Vagina (tissue), 2 donors: ENCODE measurements around the gene IL1F10. TPM values are rescaled to one million over a fixed set of nuclear protein-coding genes. Genes with fewer than 3 reads are reported as not detected.
A peak's percentile ranks its signal among the peaks of the same experiment; 100 is the strongest.

ENCODE experiments used
- DNase-seq, 2 donors: peaks; one replicate each; pipeline ENCODE4 v3.0.0-alpha.2; 2017; ENCODE audit errors: extremely low spot score in 2 of 2
- H3K27ac ChIP-seq: fragments of 200-600 bp; sonication (generic); one replicate; pipeline ENCODE4 v1.5.1; 2019
- H3K27me3 ChIP-seq: fragments of 200-600 bp; sonication (generic); one replicate; pipeline ENCODE4 v1.5.1; 2019
- H3K36me3 ChIP-seq, 2 donors: fragments of 200-600 bp; sonication (generic); one replicate each; pipeline ENCODE4 v1.5.1; 2017 to 2019
- H3K4me1 ChIP-seq: fragments of 200-600 bp; sonication (generic); one replicate; pipeline ENCODE4 v1.5.1; 2019
- H3K4me3 ChIP-seq, 2 donors: fragments of 200-600 bp; sonication (generic); 1 replicate in 1 of 2; 2 replicates in 1 of 2; pipeline ENCODE4 v1.5.1; 2016 to 2019
- H3K9me3 ChIP-seq: fragments of 200-600 bp; sonication (generic); one replicate; pipeline ENCODE4 v1.5.1; 2019
- CTCF ChIP-seq, 3 experiments: fragments of 450-650 bp in 2 of 3; fragments of 200-600 bp in 1 of 3; sonication (generic) in 1 of 3; IDR thresholded peaks; one replicate each; pipeline ENCODE4 v1.5.1; 2017 to 2019; ENCODE audit warnings: antibody characterized with exemption in 3 of 3, mild to moderate bottlenecking in 2 of 3, moderate library complexity in 2 of 3
- POLR2A ChIP-seq, 2 donors: fragments of 450-650 bp; IDR thresholded peaks; one replicate each; pipeline ENCODE4 v1.6.1; 2017; ENCODE audit warnings: antibody characterized with exemption in 2 of 2, mild to moderate bottlenecking in 2 of 2, moderate library complexity in 2 of 2
- POLR2AphosphoS5 ChIP-seq, 2 donors: sonication (generic); formaldehyde crosslinking; IDR thresholded peaks; one replicate each; pipeline ENCODE4 v1.9.0; 2017; ENCODE audit warnings: antibody characterized with exemption in 2 of 2, mild to moderate bottlenecking in 2 of 2, low read depth in 1 of 2; ENCODE audit not compliant: insufficient read depth in 1 of 2
- intact Hi-C: fragments of 100-400 bp; cut with DNase I; formaldehyde crosslinking; loops from one replicate; pipeline ENCODE4 v1.15.1; 2023
- total RNA-seq: library from RNA; depleted of rRNA; stranded (reverse); fragments of >200 nt; gene quantifications from one replicate; pipeline ENCODE4 v1.2.3, GENCODE V29; 2016

IL1F10 gene
- total RNA-seq, 1 donor from 2014 or later = not detected

DNA sequence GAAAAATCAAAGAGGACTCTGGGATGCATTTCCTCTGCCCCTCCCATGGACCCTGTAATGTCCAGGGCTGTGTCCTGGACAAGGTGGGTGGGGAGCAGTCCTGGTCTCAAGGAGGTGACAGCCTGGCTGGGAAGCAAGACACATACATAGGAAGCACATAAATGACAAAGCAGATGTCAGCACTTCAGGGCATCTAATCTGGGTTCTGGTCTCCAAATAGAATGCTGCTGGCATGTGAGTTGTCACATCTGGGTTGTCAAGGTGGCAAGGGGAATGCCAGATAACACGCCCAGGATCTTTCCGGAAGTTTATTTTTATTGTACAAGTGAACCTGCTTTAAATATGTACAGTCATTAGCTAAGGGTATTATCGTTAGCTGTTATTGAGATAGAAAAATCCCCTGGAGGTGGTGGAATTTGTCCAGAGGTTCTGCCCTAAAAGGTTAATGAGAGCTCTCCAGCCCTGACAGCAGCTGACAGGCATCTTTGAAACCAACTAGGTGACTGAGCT, 5.6 kb downstream of the IL1F10 start:
- DNase-seq = no peak
- H3K9me3 ChIP-seq = no peaks in the 10 kb centered on the region
- H3K27me3 ChIP-seq = no peaks in the 10 kb centered on the region
- H3K4me3 ChIP-seq = no peak overlapping the region
- H3K4me1 ChIP-seq = peaks cover 5% of the 10 kb centered on the region
- no peak overlapping the region for H3K27ac ChIP-seq
- intact Hi-C loops = no loop called here
- H3K36me3 ChIP-seq = no peaks in the 10 kb centered on the region
- TF ChIP-seq CTCF (IDR thresholded peaks at IDR 0.05) (no peak), POLR2A (IDR thresholded peaks at IDR 0.05) (no peak), POLR2AphosphoS5 (IDR thresholded peaks at IDR 0.05; ENCODE audit: insufficient read depth in 1 of 2, low read depth in 1 of 2) (no peak)

GRCh38 chr2:113075030-113075429, 7.3 kb downstream of the IL1F10 start:
- Histone ChIP-seq H3K27me3 (no peaks in the 10 kb centered on the region), H3K4me3 (no peak overlapping the region), H3K36me3 (no peaks in the 10 kb centered on the region), H3K4me1 (peaks cover 5% of the 10 kb centered on the region), H3K9me3 (no peaks in the 10 kb centered on the region), H3K27ac (no peak overlapping the region)
- no peak for DNase-seq
- intact Hi-C loops = no loop called here
- TF ChIP-seq POLR2AphosphoS5 (IDR thresholded peaks at IDR 0.05; ENCODE audit: insufficient read depth in 1 of 2, low read depth in 1 of 2) = no peak
- TF ChIP-seq POLR2A (IDR thresholded peaks at IDR 0.05) = no peak
- no peak for TF ChIP-seq CTCF (IDR thresholded peaks at IDR 0.05)

GRCh38 chr2:113075600-113075999, 7.8 kb downstream of the IL1F10 start:
- H3K27me3 ChIP-seq = no peaks in the 10 kb centered on the region
- no peaks in the 10 kb centered on the region for H3K9me3 ChIP-seq
- H3K36me3 ChIP-seq = no peaks in the 10 kb centered on the region
- intact Hi-C loops = no loop called here
- no peak overlapping the region for H3K4me3 ChIP-seq
- TF ChIP-seq POLR2A (IDR thresholded peaks at IDR 0.05) (no peak), POLR2AphosphoS5 (IDR thresholded peaks at IDR 0.05; ENCODE audit: insufficient read depth in 1 of 2, low read depth in 1 of 2) (no peak), CTCF (IDR thresholded peaks at IDR 0.05) (no peak)
- H3K27ac ChIP-seq = no peak overlapping the region
- peaks cover 5% of the 10 kb centered on the region for H3K4me1 ChIP-seq
- DNase-seq = no peak

DNA sequence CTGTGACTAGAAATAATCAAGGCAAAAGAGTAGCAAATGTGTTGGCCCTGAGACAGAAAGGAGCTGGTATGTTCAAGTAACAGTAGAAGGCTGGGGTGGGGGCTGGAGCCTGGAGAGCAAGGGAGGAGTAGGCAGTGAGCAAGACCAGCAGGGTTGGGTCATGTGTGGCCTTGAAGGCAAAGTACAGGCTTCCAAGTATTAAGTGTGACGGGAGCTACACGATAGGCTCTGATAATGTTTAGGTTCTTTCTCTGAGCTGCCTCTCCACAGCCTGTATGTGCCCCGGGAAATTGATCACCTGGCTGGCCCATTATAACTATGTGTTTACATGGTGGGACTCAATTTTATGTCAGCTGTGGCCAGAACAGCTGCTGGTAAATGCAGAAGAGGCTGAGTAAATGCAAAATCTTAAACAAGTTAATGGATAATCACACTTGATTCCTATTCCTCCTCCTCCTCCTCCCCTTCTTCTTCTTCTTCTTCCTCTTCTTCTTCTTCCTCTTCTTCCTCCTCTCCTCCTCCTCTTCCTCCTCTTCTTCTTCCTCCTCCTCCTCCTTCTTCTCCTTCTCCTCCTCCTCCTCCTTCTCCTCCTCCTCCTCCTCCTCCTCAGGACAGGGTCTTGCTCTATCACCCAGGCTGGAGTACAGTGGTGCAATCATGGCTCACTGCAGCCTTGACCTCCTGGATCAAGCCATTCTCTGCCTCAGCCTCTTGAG, 9.3 kb downstream of the IL1F10 start:
- Histone ChIP-seq H3K27ac (no peak overlapping the region), H3K36me3 (no peaks in the 10 kb centered on the region), H3K9me3 (no peaks in the 10 kb centered on the region), H3K27me3 (no peaks in the 10 kb centered on the region), H3K4me3 (no peak overlapping the region), H3K4me1 (peaks cover 3% of the 10 kb centered on the region)
- intact Hi-C loops = no loop called here
- TF ChIP-seq CTCF (IDR thresholded peaks at IDR 0.05) = no peak
- no peak for TF ChIP-seq POLR2AphosphoS5 (IDR thresholded peaks at IDR 0.05; ENCODE audit: insufficient read depth in 1 of 2, low read depth in 1 of 2)
- no peak for TF ChIP-seq POLR2A (IDR thresholded peaks at IDR 0.05)
- no peak for DNase-seq

- Histone ChIP-seq H3K4me1 (no peaks in the 10 kb centered on the region), H3K36me3 (no peaks in the 10 kb centered on the region), H3K27me3 (no peaks in the 10 kb centered on the region), H3K9me3 (no peaks in the 10 kb centered on the region), H3K4me3 (no peak overlapping the region), H3K27ac (peak overlapping the region; percentile 63)
- TF ChIP-seq POLR2AphosphoS5 (IDR thresholded peaks at IDR 0.05; ENCODE audit: insufficient read depth in 1 of 2, low read depth in 1 of 2) = no peak
- no peak for TF ChIP-seq POLR2A (IDR thresholded peaks at IDR 0.05)
- no peak for TF ChIP-seq CTCF (IDR thresholded peaks at IDR 0.05)
- no peak for DNase-seq
- intact Hi-C loops = no loop called here
Observed at GRCh38 chr2:113077921-113078320, 10.2 kb downstream of the IL1F10 start.
